Upper lobe of left lung (tissue), 4 donors: ENCODE measurements around the gene GALNT10.

Experiments
- POLR2AphosphoS5 ChIP-seq, 2 donors: sonication (generic); formaldehyde crosslinking; IDR thresholded peaks; one replicate each; pipeline ENCODE4 v1.5.1; 2017; ENCODE audit warnings: antibody characterized with exemption in 2 of 2
- TF ChIP-seq, protein P1 (sequence below), 6 experiments: fragments of 450-650 bp in 4 of 6; fragments of 200-600 bp in 2 of 6; sonication (generic) in 2 of 6; IDR thresholded peaks; one replicate each; pipeline ENCODE4 v1.5.1; 2016 to 2019; ENCODE audit warnings: antibody characterized with exemption in 6 of 6

DNA sequence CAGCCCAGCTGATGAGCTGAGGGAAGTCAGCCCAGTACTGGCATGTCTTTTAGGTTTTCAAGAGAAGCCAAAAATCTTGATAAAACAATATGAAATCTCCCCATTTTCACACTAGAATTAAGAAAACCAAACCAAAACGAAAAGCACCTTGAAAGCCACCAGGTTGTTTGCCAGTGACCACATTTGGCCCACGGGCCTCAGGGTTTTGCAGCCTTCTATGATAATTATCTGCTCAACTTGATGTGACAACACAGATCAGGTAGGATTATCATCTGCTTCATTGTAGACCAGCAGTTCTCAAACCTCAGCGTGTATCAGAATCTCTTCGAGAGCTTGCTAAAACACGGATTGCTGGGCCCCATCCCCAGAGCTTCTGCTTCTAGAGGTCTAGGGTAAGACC lies 101.4 kb downstream of the GALNT10 start:
- TF ChIP-seq, protein P1, sequence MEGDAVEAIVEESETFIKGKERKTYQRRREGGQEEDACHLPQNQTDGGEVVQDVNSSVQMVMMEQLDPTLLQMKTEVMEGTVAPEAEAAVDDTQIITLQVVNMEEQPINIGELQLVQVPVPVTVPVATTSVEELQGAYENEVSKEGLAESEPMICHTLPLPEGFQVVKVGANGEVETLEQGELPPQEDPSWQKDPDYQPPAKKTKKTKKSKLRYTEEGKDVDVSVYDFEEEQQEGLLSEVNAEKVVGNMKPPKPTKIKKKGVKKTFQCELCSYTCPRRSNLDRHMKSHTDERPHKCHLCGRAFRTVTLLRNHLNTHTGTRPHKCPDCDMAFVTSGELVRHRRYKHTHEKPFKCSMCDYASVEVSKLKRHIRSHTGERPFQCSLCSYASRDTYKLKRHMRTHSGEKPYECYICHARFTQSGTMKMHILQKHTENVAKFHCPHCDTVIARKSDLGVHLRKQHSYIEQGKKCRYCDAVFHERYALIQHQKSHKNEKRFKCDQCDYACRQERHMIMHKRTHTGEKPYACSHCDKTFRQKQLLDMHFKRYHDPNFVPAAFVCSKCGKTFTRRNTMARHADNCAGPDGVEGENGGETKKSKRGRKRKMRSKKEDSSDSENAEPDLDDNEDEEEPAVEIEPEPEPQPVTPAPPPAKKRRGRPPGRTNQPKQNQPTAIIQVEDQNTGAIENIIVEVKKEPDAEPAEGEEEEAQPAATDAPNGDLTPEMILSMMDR (IDR thresholded peaks at IDR 0.05), result no peak
- TF ChIP-seq POLR2AphosphoS5 (IDR thresholded peaks at IDR 0.05), result no peak
